Measurements from ENCODE around the gene BMP15. TPM values are rescaled to one million over a fixed set of nuclear protein-coding genes. Genes with fewer than 3 reads are reported as not detected.

BMP15 gene
- polyA plus RNA-seq, 10 donors: not detected

Other genes with a start within 250 kb of the BMP15 start
- 1 to 10 TPM; 4.7 to 8.7 (median 6.3) TPM for gene SHROOM4, start 96.5 kb upstream of the BMP15 start, polyA plus RNA-seq (ENCODE audit: insufficient read length in 10 of 10)

Measured in muscle of back (tissue), 10 donors.